Measurements from ENCODE around the gene NOC2L.
"Not testable (repeated sequence)": the region's sequence is repeated elsewhere in the genome, so short reads cannot be mapped to it uniquely, and the experiment has no call there.

NOC2L gene

DNA sequence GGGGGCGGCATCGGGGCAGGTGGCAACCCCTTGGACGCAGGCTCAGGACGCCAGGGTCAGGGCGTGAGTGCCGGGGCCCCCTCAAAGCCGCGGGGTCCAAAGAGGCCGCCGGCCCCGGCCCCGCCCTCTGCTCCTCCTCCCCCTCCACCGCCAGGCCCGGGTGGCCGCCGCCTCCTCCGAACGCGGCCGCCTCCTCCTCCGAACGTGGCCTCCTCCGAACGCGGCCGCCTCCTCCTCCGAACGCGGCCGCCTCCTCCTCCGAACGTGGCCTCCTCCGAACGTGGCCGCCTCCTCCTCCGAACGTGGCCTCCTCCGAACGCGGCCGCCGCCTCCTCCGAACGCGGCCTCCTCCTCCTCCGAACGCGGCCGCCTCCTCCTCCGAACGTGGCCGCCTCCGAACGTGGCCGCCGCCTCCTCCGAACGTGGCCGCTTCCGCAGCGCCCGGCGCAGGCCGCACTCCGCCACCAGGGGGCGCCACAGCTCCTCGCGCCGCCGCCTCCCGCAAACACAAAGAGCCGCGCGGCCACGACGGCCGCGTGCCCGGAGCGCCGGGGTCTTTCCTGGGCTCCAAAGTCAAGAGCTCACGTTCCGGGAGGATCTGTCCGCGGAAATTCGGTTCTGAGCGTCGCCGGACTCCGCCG lies 54.6 kb downstream of the NOC2L start:
- Histone ChIP-seq H3K36me3 (ENCODE audit: control insufficient read depth, insufficient read depth, low read length) (no peaks in the 10 kb centered on the region), H3K4me1 (ENCODE audit: control insufficient read depth, insufficient read depth, low read length) (peaks cover 3% of the 10 kb centered on the region), H3K27me3 (ENCODE audit: control insufficient read depth, insufficient read depth, low read length) (peaks cover 6% of the 10 kb centered on the region), H3K4me3 (ENCODE audit: low read length) (no peak overlapping the region), H3K27ac (ENCODE audit: low read depth, low read length) (no peak overlapping the region), H3K9ac (ENCODE audit: low read length) (no peak overlapping the region)

DNA sequence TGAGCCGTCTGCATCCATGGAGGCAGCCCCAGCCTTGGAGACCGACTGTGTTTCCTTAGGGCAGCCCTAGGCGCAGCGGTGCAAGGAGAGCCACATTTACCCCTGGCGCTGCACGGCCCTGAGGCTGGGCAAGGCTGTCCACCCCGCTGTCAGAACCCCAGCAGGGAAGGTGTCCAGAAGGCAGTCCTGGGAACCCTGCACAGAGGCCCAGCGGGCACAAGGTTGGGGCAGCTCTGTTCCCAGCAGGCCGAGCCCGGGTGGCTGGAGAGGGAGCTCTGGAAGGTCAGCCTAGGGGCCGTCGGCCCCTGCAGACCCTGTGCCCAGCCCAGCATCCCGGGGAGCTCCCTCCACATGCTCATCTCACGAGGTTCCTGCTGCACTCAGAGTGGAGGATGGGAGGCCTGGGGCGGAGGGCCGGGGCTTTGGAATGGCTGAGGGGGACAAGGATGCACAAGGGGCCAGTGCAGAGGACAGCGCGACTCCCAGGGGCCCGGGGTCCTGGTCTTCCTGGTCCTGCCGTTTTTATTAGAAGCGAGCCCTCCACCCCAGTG lies 55.3 kb downstream of the NOC2L start:
- H3K4me3 ChIP-seq (ENCODE audit: low read length) = no peak overlapping the region
- H3K27ac ChIP-seq (ENCODE audit: low read depth, low read length) = no peak overlapping the region
- no peak overlapping the region for H3K9ac ChIP-seq (ENCODE audit: low read length)
- H3K27me3 ChIP-seq (ENCODE audit: control insufficient read depth, insufficient read depth, low read length) = peaks cover 9% of the 10 kb centered on the region
- H3K36me3 ChIP-seq (ENCODE audit: control insufficient read depth, insufficient read depth, low read length) = no peaks in the 10 kb centered on the region
- H3K4me1 ChIP-seq (ENCODE audit: control insufficient read depth, insufficient read depth, low read length) = peaks cover 3% of the 10 kb centered on the region

DNA sequence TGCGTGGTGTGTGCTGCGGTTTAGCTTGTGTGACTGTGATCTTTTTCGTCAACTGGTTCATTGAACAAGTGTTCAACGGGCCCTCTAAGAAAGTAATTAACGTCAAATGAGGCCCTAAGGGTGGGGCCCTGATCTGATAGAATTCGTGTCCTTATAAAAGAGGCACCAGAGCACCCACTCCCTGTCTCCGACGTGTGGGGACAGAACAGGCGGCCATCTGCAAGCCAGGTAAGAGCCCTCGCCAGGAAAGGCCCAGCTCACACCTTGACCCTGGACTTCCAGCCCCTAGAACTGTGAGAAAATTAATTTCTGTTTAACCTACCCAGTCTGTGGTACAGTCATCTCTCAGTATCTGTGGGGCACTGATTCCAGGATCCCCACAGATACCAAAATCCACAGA lies 55.8 kb downstream of the NOC2L start:
- Histone ChIP-seq H3K36me3 (ENCODE audit: control insufficient read depth, insufficient read depth, low read length) (no peaks in the 10 kb centered on the region), H3K27me3 (ENCODE audit: control insufficient read depth, insufficient read depth, low read length) (peaks cover 9% of the 10 kb centered on the region), H3K4me3 (ENCODE audit: low read length) (no peak overlapping the region), H3K4me1 (ENCODE audit: control insufficient read depth, insufficient read depth, low read length) (peaks cover 3% of the 10 kb centered on the region), H3K27ac (ENCODE audit: low read depth, low read length) (no peak overlapping the region), H3K9ac (ENCODE audit: low read length) (no peak overlapping the region)

DNA sequence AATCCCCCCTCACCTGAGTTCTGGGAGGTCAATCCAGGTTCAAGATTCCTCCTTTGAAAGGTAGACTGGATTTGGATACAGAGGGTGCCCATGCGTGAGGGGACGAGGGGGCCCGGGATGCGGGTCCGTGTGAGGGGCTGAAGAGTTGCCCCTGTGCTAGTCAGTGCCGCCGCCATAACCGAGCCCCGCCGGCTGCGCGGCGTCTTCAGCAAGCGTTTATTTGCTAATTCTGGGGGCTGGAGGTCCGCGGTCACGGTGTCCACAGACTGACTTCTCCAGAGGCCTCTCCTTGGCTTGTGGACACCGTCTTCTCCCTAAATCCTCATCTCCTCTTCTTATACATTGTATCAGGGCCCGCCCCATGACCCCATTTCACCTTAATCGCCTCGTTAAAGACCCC lies 56.3 kb downstream of the NOC2L start:
- Histone ChIP-seq H3K4me3 (ENCODE audit: low read length) (no peak overlapping the region), H3K4me1 (ENCODE audit: control insufficient read depth, insufficient read depth, low read length) (peaks cover 3% of the 10 kb centered on the region), H3K36me3 (ENCODE audit: control insufficient read depth, insufficient read depth, low read length) (no peaks in the 10 kb centered on the region), H3K27ac (ENCODE audit: low read depth, low read length) (no peak overlapping the region), H3K27me3 (ENCODE audit: control insufficient read depth, insufficient read depth, low read length) (peaks cover 9% of the 10 kb centered on the region), H3K9ac (ENCODE audit: low read length) (no peak overlapping the region)

DNA sequence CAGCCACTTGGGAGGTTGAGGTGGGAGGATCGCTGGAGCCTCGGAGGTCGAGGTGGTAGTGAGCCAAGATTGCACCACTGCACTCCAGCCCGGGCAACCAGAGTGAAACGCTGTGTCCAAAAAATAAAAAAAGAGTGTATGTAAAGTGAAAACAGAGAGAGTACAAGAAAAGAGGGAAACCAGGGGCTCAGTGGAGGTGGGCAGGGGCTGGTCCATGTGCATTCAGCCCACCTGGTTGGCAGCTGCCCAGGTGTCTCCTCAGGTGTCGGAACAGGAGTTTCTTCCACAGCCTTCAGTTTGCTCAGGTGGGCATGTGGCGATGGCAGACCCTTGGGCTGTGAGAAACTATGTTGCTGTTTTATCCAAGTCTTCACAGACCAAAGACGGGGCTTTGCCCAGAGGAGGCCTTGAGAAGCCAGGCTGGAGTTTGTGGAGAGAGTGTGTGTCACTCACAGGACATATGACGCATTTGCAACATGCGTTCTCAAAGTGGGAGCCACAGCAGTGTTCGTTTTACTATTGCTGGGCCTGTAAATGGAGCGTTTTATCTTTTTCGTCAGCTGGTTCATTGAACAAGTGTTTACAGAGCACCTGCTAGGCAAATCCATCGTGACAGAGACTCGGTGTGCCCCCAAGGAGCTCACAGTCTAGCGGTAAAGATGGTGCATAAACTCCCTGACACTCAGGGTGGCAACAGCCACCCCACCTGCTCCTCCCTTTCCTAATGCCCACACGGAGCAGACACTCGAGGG lies 57.8 kb downstream of the NOC2L start:
- Histone ChIP-seq H3K27me3 (ENCODE audit: control insufficient read depth, insufficient read depth, low read length) (peaks cover 8% of the 10 kb centered on the region), H3K9ac (ENCODE audit: low read length) (no peak overlapping the region), H3K4me1 (ENCODE audit: control insufficient read depth, insufficient read depth, low read length) (peaks cover 3% of the 10 kb centered on the region), H3K4me3 (ENCODE audit: low read length) (no peak overlapping the region), H3K27ac (ENCODE audit: low read depth, low read length) (no peak overlapping the region), H3K36me3 (ENCODE audit: control insufficient read depth, insufficient read depth, low read length) (no peaks in the 10 kb centered on the region)

DNA sequence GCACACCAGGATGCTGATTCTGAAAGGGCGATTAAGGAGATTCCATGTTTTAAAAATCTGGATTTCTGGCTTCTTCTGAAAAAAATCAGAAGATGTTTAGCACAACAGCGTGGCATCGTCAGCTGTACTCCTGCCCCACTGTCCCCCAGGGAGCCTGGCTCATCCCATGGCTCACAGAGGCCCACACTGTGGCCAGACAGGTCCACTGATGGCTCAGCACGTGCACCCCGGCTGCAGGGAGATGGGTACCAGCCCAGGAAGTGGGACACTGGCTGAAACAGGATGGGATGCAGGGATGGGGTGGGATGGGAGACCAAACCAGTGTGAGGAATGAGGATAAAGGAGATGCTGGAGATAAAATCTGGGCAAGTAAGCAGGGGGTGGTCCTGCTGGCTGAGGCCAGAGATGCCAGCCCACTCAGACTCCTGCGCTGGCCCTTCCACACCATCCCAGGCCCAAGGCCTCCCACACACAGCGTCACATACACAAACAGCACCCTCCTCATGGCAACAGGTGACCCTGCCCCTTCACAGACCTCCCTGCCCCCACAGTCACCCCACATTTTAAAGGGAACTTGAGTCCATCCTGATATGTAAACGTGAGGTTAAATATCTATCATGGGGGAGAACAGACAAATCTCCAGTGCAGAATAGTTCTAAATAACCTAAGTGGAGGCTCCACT lies 59.3 kb downstream of the NOC2L start:
- no peak overlapping the region for H3K4me3 ChIP-seq (ENCODE audit: low read length)
- no peak overlapping the region for H3K9ac ChIP-seq (ENCODE audit: low read length)
- H3K27me3 ChIP-seq (ENCODE audit: control insufficient read depth, insufficient read depth, low read length) = peaks cover 4% of the 10 kb centered on the region
- no peaks in the 10 kb centered on the region for H3K4me1 ChIP-seq (ENCODE audit: control insufficient read depth, insufficient read depth, low read length)
- no peaks in the 10 kb centered on the region for H3K36me3 ChIP-seq (ENCODE audit: control insufficient read depth, insufficient read depth, low read length)
- no peak overlapping the region for H3K27ac ChIP-seq (ENCODE audit: low read depth, low read length)

DNA sequence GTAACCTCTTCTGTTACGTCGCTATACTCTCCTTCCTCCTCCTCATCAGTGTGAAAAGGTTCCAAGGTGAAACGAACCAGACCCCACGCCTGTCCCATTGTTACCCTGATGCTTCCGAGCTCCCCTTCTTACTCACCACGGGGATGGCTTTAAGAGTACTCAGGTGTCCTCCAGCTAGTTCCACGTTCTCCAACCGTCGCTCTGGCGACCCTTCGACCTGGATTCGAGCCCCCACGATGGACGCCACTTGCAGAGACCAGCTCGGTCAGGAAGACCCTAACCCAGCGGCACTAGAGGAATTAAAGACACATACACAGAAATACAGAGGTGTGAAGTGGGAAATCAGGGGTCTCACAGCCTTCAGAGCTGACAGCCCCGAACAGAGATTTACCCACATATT lies 61.1 kb downstream of the NOC2L start:
- not testable (repeated sequence) for H3K27me3 ChIP-seq (ENCODE audit: control insufficient read depth, insufficient read depth, low read length); H3K36me3 ChIP-seq (ENCODE audit: control insufficient read depth, insufficient read depth, low read length); H3K9ac ChIP-seq (ENCODE audit: low read length); H3K4me3 ChIP-seq (ENCODE audit: low read length); H3K4me1 ChIP-seq (ENCODE audit: control insufficient read depth, insufficient read depth, low read length); H3K27ac ChIP-seq (ENCODE audit: low read depth, low read length)

DNA sequence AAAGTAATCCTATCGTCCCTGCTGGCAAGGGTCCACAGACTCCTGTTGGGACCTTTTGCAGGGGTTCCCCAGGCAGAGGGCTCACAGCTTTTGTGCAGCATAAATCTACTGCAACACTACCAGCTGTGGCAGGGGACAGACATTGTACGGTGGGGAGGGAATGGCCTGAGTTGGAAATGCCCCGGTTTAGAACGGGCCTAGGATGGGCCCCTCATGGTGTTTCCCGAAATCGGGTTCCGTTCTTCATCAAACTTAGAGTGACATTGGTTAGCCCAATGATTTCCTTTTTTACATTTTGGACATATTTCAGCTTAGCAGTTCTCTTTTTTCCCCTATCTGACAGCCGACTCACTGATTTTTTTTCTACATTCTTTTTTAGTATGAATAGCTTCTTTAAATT lies 61.8 kb downstream of the NOC2L start:
- no peak overlapping the region for H3K9ac ChIP-seq (ENCODE audit: low read length)
- H3K4me3 ChIP-seq (ENCODE audit: low read length) = no peak overlapping the region
- no peaks in the 10 kb centered on the region for H3K36me3 ChIP-seq (ENCODE audit: control insufficient read depth, insufficient read depth, low read length)
- H3K4me1 ChIP-seq (ENCODE audit: control insufficient read depth, insufficient read depth, low read length) = no peaks in the 10 kb centered on the region
- H3K27me3 ChIP-seq (ENCODE audit: control insufficient read depth, insufficient read depth, low read length) = peaks cover 4% of the 10 kb centered on the region
- no peak overlapping the region for H3K27ac ChIP-seq (ENCODE audit: low read depth, low read length)

All from rectal smooth muscle tissue (tissue), 1 donor.